Upper lobe of left lung (tissue), 4 donors: ENCODE data around the gene DYSF.

ENCODE experiments used
- CTCF ChIP-seq, 6 experiments: fragments of 450-650 bp in 4 of 6; fragments of 200-600 bp in 2 of 6; sonication (generic) in 2 of 6; IDR thresholded peaks; one replicate each; pipeline ENCODE4 v1.5.1; 2016 to 2019; ENCODE audit warnings: antibody characterized with exemption in 6 of 6
- EP300 ChIP-seq, 4 donors: sonication (generic); formaldehyde crosslinking; IDR thresholded peaks; one replicate each; pipeline ENCODE4 v1.5.1; 2017; ENCODE audit warnings: antibody characterized with exemption in 4 of 4, control low read depth in 2 of 4
- POLR2A ChIP-seq, 4 donors: fragments of 450-650 bp; IDR thresholded peaks; one replicate each; pipeline ENCODE4 v1.5.1; 2016 to 2017; ENCODE audit warnings: antibody characterized with exemption in 4 of 4, mild to moderate bottlenecking in 2 of 4
- POLR2AphosphoS5 ChIP-seq, 2 donors: sonication (generic); formaldehyde crosslinking; IDR thresholded peaks; one replicate each; pipeline ENCODE4 v1.5.1; 2017; ENCODE audit warnings: antibody characterized with exemption in 2 of 2

- TF ChIP-seq POLR2A (IDR thresholded peaks at IDR 0.05) (no peak), CTCF (IDR thresholded peaks at IDR 0.05) (no peak), EP300 (IDR thresholded peaks at IDR 0.05) (no peak), POLR2AphosphoS5 (IDR thresholded peaks at IDR 0.05) (no peak)
Measured at GRCh38 chr2:71471276-71471675, 17.9 kb downstream of the DYSF start.
